ENCODE measurements around the gene MPND.

MPND gene

GRCh38 chr19:4379383-4380253 is 36.3 kb downstream of the MPND start:
- H2BK5ac ChIP-seq (ENCODE audit: low read depth, low read length, poor library complexity, severe bottlenecking) = no peak overlapping the region
- H3K23ac ChIP-seq (ENCODE audit: low read length in 2 of 2) = no peak overlapping the region
- no peak overlapping the region for H4K91ac ChIP-seq (ENCODE audit: low read length)
- no peak overlapping the region for H4K8ac ChIP-seq (ENCODE audit: low read length)
- H2BK15ac ChIP-seq (ENCODE audit: low read depth, poor library complexity, severe bottlenecking) = no peak overlapping the region
- H2BK12ac ChIP-seq (ENCODE audit: low read length in 2 of 2) = no peak overlapping the region
- no peaks in the 10 kb centered on the region for H3K27me3 ChIP-seq (ENCODE audit: control insufficient read depth in 1 of 2, insufficient read depth in 1 of 2, low read length in 2 of 2)
- no peak overlapping the region for H3K4me2 ChIP-seq (ENCODE audit: low read length, poor library complexity, severe bottlenecking)
- no peaks in the 10 kb centered on the region for H3K9me3 ChIP-seq (ENCODE audit: control insufficient read depth, low read length)
- H3K27ac ChIP-seq (ENCODE audit: low read length, poor library complexity, severe bottlenecking) = peak overlapping the region; percentile 6
- no peak overlapping the region for H2AFZ ChIP-seq (ENCODE audit: low read depth, low read length)
- H2AK5ac ChIP-seq (ENCODE audit: low read length, severe bottlenecking) = no peak overlapping the region
- no peak overlapping the region for H3K4me3 ChIP-seq (ENCODE audit: insufficient read depth in 1 of 2, low read depth in 1 of 2, low read length in 2 of 2)
- H3K9ac ChIP-seq (ENCODE audit: low read length) = no peak overlapping the region
- peaks cover 16 to 38% of the 10 kb centered on the region in 2 experiments for H3K36me3 ChIP-seq (ENCODE audit: control insufficient read depth in 1 of 2, insufficient read depth in 2 of 2, low read depth in 1 of 2, low read length in 2 of 2)
- H3K79me1 ChIP-seq (replicated peaks; ENCODE audit: low read length, poor library complexity, severe bottlenecking) = peaks cover 13% of the 10 kb centered on the region
- H3K4ac ChIP-seq (ENCODE audit: low read depth in 1 of 2, low read length in 2 of 2) = no peak overlapping the region
- no peak for DNase-seq
- H3K14ac ChIP-seq (ENCODE audit: low read length in 2 of 2) = no peak overlapping the region
- peaks cover 58% of the 10 kb centered on the region for H3K4me1 ChIP-seq (ENCODE audit: control insufficient read depth, insufficient read depth, low read depth, low read length)
- 93% methylated on average over 19 of the region's 20 CpGs for WGBS
- H3K18ac ChIP-seq (ENCODE audit: low read depth in 1 of 2, low read length in 2 of 2) = no peak overlapping the region
- H2BK120ac ChIP-seq (ENCODE audit: low read depth, low read length) = no peak overlapping the region

- Histone ChIP-seq H2AFZ (ENCODE audit: low read depth, low read length) (no peak overlapping the region), H3K36me3 (ENCODE audit: control insufficient read depth in 1 of 2, insufficient read depth in 2 of 2, low read depth in 1 of 2, low read length in 2 of 2) (peaks cover 20 to 43% of the 10 kb centered on the region in 2 experiments), H2BK15ac (ENCODE audit: low read depth, poor library complexity, severe bottlenecking) (no peak overlapping the region), H3K79me1 (replicated peaks; ENCODE audit: low read length, poor library complexity, severe bottlenecking) (peaks cover 10% of the 10 kb centered on the region), H3K4ac (ENCODE audit: low read depth in 1 of 2, low read length in 2 of 2) (no peak overlapping the region), H4K8ac (ENCODE audit: low read length) (no peak overlapping the region), H3K27me3 (ENCODE audit: control insufficient read depth in 1 of 2, insufficient read depth in 1 of 2, low read length in 2 of 2) (no peaks in the 10 kb centered on the region), H3K9me3 (ENCODE audit: control insufficient read depth, low read length) (no peaks in the 10 kb centered on the region), H3K27ac (ENCODE audit: low read length, poor library complexity, severe bottlenecking) (no peak overlapping the region), H3K14ac (ENCODE audit: low read length in 2 of 2) (no peak overlapping the region), H3K4me1 (ENCODE audit: control insufficient read depth, insufficient read depth, low read depth, low read length) (peaks cover 58% of the 10 kb centered on the region), H2AK5ac (ENCODE audit: low read length, severe bottlenecking) (no peak overlapping the region), H2BK120ac (ENCODE audit: low read depth, low read length) (no peak overlapping the region), H2BK12ac (ENCODE audit: low read length in 2 of 2) (no peak overlapping the region), H3K18ac (ENCODE audit: low read depth in 1 of 2, low read length in 2 of 2) (no peak overlapping the region), H4K91ac (ENCODE audit: low read length) (no peak overlapping the region), H3K4me2 (ENCODE audit: low read length, poor library complexity, severe bottlenecking) (no peak overlapping the region), H3K4me3 (ENCODE audit: insufficient read depth in 1 of 2, low read depth in 1 of 2, low read length in 2 of 2) (no peak overlapping the region), H2BK5ac (ENCODE audit: low read depth, low read length, poor library complexity, severe bottlenecking) (no peak overlapping the region), H3K9ac (ENCODE audit: low read length) (no peak overlapping the region), H3K23ac (ENCODE audit: low read length in 2 of 2) (no peak overlapping the region)
- no peak for DNase-seq
- WGBS = 89% methylated on average over 17 of the region's 17 CpGs
Measured at GRCh38 chr19:4380254-4380727, 36.9 kb downstream of the MPND start.

- no peak overlapping the region for H2AFZ ChIP-seq (ENCODE audit: low read depth, low read length)
- 90% methylated on average over 13 of the region's 15 CpGs for WGBS
- H4K8ac ChIP-seq (ENCODE audit: low read length) = no peak overlapping the region
- H3K4ac ChIP-seq (ENCODE audit: low read depth in 1 of 2, low read length in 2 of 2) = no peak overlapping the region
- H3K27ac ChIP-seq (ENCODE audit: low read length, poor library complexity, severe bottlenecking) = peak overlapping the region; percentile 85
- no peak overlapping the region for H3K4me3 ChIP-seq (ENCODE audit: insufficient read depth in 1 of 2, low read depth in 1 of 2, low read length in 2 of 2)
- peak overlapping the region; percentile 77 for H2AK5ac ChIP-seq (ENCODE audit: low read length, severe bottlenecking)
- no peak overlapping the region for H2BK15ac ChIP-seq (ENCODE audit: low read depth, poor library complexity, severe bottlenecking)
- peaks cover 39 to 46% of the 10 kb centered on the region in 2 experiments for H3K36me3 ChIP-seq (ENCODE audit: control insufficient read depth in 1 of 2, insufficient read depth in 2 of 2, low read depth in 1 of 2, low read length in 2 of 2)
- H2BK5ac ChIP-seq (ENCODE audit: low read depth, low read length, poor library complexity, severe bottlenecking) = no peak overlapping the region
- peak overlapping the region in 1 of 2 experiments; percentile 27 for H3K23ac ChIP-seq (ENCODE audit: low read length in 2 of 2)
- no peaks in the 10 kb centered on the region for H3K27me3 ChIP-seq (ENCODE audit: control insufficient read depth in 1 of 2, insufficient read depth in 1 of 2, low read length in 2 of 2)
- no peaks in the 10 kb centered on the region for H3K9me3 ChIP-seq (ENCODE audit: control insufficient read depth, low read length)
- peak overlapping the region; percentile 2 for H3K4me2 ChIP-seq (ENCODE audit: low read length, poor library complexity, severe bottlenecking)
- H3K4me1 ChIP-seq (ENCODE audit: control insufficient read depth, insufficient read depth, low read depth, low read length) = peaks cover 45% of the 10 kb centered on the region
- H2BK12ac ChIP-seq (ENCODE audit: low read length in 2 of 2) = no peak overlapping the region
- H2BK120ac ChIP-seq (ENCODE audit: low read depth, low read length) = no peak overlapping the region
- H3K9ac ChIP-seq (ENCODE audit: low read length) = peak overlapping the region; percentile 33
- DNase-seq = no peak
- no peak overlapping the region for H4K91ac ChIP-seq (ENCODE audit: low read length)
- peaks cover 9% of the 10 kb centered on the region for H3K79me1 ChIP-seq (replicated peaks; ENCODE audit: low read length, poor library complexity, severe bottlenecking)
- no peak overlapping the region for H3K14ac ChIP-seq (ENCODE audit: low read length in 2 of 2)
- no peak overlapping the region for H3K18ac ChIP-seq (ENCODE audit: low read depth in 1 of 2, low read length in 2 of 2)
Measured at GRCh38 chr19:4385291-4386040, 42.1 kb downstream of the MPND start.

All from mesenchymal stem cell (in vitro differentiated cells and primary cell).